Transverse colon (tissue), 3 donors: Measurements from ENCODE around the gene STK4.

Experiments
- POLR2A ChIP-seq: fragments of 450-650 bp; IDR thresholded peaks from one replicate; pipeline ENCODE4 v1.6.1; 2016; ENCODE audit warnings: antibody characterized with exemption, mild to moderate bottlenecking, moderate library complexity
- TF ChIP-seq, protein P1 (sequence below), 5 experiments: fragments of 200-600 bp in 3 of 5; fragments of 450-650 bp in 2 of 5; sonication (generic) in 3 of 5; IDR thresholded peaks; 1 replicate in 2 of 5; 2 replicates in 3 of 5; pipeline ENCODE4 v1.5.1; 2016 to 2017; ENCODE audit warnings: antibody characterized with exemption in 5 of 5, inconsistent platforms in 3 of 5, mild to moderate bottlenecking in 2 of 5, moderate library complexity in 1 of 5

- TF ChIP-seq, protein P1, sequence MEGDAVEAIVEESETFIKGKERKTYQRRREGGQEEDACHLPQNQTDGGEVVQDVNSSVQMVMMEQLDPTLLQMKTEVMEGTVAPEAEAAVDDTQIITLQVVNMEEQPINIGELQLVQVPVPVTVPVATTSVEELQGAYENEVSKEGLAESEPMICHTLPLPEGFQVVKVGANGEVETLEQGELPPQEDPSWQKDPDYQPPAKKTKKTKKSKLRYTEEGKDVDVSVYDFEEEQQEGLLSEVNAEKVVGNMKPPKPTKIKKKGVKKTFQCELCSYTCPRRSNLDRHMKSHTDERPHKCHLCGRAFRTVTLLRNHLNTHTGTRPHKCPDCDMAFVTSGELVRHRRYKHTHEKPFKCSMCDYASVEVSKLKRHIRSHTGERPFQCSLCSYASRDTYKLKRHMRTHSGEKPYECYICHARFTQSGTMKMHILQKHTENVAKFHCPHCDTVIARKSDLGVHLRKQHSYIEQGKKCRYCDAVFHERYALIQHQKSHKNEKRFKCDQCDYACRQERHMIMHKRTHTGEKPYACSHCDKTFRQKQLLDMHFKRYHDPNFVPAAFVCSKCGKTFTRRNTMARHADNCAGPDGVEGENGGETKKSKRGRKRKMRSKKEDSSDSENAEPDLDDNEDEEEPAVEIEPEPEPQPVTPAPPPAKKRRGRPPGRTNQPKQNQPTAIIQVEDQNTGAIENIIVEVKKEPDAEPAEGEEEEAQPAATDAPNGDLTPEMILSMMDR (IDR thresholded peaks at IDR 0.05): no peak
- TF ChIP-seq POLR2A: no peak
Observed at GRCh38 chr20:44990957-44991356, 24.6 kb downstream of the STK4 start.
